ENCODE results near the gene MAN2B2. TPM values are rescaled to one million over a fixed set of nuclear protein-coding genes. Genes with fewer than 3 reads are reported as not detected.

Gene MAN2B2
- polyA plus RNA-seq (ENCODE audit: insufficient read length in 4 of 4) = 10 to 100 TPM; 17.3 to 19.2 (median 18.7) TPM

GRCh38 chr4:6574747-6575502 lies at the start of gene MAN2B2:
Gene MAN2B2, plus strand, starts transcription at chr4:6575189. Its CDS starts 22 bp downstream, at chr4:6575211.
- peak; percentile 59 to 66 (median 66) for DNase-seq (ENCODE audit: low read depth in 4 of 4, low spot score in 3 of 4)

GRCh38 chr4:6525474-6525873 lies 49.5 kb upstream of the MAN2B2 start:
- DNase-seq (ENCODE audit: low read depth in 4 of 4, low spot score in 3 of 4) = no peak

GRCh38 chr4:6526156-6526555 lies 48.8 kb upstream of the MAN2B2 start:
- DNase-seq (ENCODE audit: low read depth in 4 of 4, low spot score in 3 of 4) = no peak

DNA sequence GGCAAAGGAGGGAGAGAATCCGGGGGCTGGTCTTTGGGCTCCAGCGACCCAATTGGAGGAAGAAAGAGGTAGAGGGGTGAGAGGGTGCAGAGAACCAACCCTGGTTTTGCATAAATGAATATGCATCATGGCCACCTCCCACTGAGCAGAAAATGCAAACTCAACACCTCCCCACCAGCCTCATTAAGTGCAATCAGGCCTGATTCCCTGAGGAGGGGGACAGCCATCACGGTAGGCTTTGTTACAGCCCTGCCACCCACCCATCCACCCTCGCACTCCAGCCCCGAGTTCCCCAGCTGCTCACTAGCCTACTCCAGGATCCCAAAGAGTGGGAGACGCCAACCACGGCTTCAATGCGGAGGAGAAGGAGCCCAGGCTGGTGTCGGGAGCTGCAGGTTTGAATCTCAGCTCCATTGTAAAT lies 48.3 kb upstream of the MAN2B2 start:
- no peak for DNase-seq (ENCODE audit: low read depth in 4 of 4, low spot score in 3 of 4)

DNA sequence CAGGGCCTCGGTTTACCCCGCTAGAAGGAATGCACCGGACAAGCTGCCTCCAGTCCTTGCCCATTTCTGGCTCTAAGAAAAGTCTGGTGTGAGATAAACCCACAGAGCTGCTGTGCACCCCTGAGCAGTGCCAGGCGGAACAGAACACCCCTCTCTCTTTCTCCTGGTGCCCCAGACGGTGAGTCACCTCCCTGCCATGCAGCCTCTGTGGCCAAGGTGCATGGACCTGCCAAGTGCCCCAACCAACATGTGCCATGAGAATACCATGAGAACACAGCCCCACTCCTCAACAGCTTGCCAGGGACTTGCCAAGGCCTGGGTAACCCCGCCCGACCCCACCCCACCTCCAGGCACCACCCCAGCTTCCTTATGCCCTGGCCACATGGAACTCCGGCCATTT lies 47.7 kb upstream of the MAN2B2 start:
- no peak for DNase-seq (ENCODE audit: low read depth in 4 of 4, low spot score in 3 of 4)

GRCh38 chr4:6527683-6528595 lies 47.0 kb upstream of the MAN2B2 start:
- DNase-seq (ENCODE audit: low read depth in 4 of 4, low spot score in 3 of 4) = no peak

DNA sequence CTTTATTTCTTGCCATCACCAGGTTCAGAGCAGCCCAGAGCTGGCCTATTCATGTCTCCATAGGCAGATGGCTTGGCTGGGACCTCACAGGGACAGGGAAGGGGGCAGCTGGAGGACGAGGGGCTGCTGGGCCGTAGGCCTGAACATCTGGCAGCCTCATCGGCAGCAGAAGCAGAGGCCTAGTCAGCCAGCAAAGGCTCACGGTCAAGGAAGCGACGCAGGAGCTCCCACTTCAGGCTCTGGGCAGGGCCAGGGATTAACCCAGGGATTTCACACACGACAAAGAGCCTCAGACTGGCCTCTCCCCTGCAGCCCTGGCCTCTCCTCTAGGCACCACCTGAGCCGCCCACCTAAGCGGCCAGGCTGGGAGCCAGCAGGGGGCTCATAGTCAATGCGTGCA lies 46.0 kb upstream of the MAN2B2 start:
- DNase-seq (ENCODE audit: low read depth in 4 of 4, low spot score in 3 of 4) = no peak

- no peak for DNase-seq (ENCODE audit: low read depth in 4 of 4, low spot score in 3 of 4)
These were observed 44.7 kb upstream of the MAN2B2 start for GRCh38 chr4:6530301-6530700.

DNA sequence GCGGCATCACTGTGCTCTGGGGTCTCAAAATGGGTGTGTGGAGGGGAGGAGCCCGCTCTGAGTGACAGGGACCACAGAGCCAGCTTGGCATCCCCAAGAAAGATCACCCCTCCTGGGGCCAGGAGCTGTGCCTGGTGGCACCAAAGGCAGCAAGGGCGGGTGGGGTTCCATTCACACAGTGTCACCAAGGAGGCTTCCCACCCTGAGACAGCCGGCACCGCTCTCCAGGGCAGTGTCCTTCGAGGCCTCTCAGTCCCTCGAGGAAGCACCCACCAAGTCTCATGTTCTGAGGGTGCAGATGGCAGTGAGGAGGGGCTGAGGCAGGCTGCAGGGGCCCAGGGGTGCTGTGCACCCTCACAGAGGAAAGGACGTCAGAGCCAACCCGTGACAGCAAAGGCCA lies 44.0 kb upstream of the MAN2B2 start:
- DNase-seq (ENCODE audit: low read depth in 4 of 4, low spot score in 3 of 4) = no peak

DNA sequence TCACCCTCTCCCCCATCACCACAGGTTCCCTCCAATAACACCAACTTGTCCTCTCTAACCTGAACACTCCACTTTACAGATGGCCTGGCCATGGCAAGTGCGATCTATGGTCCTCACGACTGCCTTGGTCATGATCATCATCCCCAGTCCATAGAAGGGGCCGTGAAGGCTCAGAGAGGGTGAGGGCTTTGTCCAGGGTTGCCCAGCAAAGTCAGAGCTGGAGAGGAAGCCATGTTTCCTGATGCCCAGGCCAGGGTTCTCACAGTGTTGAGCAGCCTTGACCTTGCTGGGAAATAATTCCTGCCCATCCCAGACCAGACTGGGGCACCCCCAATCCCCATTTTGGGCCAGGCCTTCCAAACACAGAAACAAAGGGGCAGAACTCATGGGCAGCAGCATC lies 42.9 kb upstream of the MAN2B2 start:
- DNase-seq (ENCODE audit: low read depth in 4 of 4, low spot score in 3 of 4) = no peak

GRCh38 chr4:6532658-6533057 lies 42.3 kb upstream of the MAN2B2 start:
- DNase-seq (ENCODE audit: low read depth in 4 of 4, low spot score in 3 of 4) = no peak

DNA sequence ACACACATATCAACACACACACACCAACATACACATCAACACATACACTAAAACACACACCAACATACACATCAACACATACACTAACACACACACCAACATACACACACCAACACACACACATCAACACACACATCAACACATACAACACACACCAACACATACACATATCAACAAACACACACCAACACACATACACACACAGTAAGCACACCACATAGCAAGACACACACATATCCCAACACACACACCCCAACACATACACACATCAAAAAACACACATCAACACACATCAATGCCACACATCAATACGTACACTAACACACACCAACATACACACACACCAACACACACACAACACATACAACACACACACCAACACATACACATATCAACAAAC lies 40.9 kb upstream of the MAN2B2 start:
- no peak for DNase-seq (ENCODE audit: low read depth in 4 of 4, low spot score in 3 of 4)

DNA sequence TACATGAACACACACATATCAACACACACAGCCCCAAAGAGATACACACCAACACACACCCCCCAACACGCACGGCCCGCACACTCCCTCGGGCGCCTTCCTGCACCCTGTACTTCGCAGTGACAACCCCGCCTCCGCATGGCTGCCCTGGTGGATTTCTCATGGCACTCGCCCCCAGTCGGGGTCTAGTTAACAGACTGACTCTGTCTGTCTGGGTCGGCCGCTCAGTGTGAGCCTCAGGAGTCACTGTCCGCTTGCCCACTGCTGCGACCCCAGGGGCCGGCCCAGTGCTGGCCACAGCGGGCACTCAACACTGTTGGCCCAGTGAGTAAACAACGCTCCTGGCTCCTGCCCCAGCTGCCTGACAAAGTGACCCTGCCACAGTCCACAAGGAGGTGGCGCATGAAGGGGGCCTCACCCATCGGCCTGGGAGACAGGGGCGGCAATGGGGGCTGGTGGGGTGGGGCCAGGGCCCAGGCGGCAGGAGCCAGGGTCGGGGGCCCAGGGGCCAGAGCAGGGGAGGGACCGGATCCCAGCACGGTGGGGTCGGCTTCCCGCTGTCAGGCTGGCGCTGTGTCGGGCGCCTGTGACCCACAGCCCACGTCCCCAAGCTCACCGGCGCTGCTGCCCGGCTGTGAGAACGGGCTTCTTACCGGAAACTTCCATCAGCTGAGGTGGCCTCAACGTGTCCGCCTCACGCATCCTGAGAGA lies 40.2 kb upstream of the MAN2B2 start:
- no peak for DNase-seq (ENCODE audit: low read depth in 4 of 4, low spot score in 3 of 4)

DNA sequence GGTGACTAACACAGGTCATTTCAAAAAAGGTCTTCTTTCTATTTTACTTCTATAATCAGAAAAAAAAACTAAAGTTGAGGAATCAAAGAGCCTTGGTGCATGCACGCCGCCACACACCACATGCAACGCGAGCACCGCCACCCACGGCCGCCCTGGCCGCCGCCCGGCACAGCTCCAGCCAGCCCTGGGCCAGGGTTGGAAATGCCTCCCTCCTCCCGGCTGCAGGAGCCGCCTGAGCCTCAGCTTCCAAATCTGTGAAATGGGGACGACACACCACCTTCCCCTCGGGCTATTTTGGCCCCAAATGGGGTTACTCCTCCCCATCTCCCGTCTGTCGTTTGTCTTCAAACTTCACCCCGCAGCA lies 39.7 kb upstream of the MAN2B2 start:
- DNase-seq (ENCODE audit: low read depth in 4 of 4, low spot score in 3 of 4) = no peak

- DNase-seq (ENCODE audit: low read depth in 4 of 4, low spot score in 3 of 4) = no peak
These were observed 39.3 kb upstream of the MAN2B2 start for GRCh38 chr4:6535706-6536105.

DNA sequence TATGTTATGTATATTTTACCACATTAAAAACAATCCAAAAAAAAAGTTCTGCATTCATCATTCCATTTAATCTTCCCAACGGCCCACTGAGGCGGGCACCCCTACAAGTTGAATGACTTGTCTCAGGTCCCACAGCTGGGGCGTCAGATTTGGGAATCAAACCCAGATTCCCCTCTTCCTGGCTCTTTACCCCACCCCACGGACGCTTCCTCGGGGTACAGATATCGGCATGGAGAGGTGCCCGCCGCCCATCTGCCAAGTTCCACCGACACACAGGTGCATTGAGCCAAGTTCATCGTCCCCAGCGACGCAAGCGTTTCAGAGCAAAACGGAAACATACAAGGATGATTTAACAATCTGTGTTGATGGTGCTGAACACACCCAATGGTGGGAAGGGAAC lies 36.9 kb upstream of the MAN2B2 start:
- no peak for DNase-seq (ENCODE audit: low read depth in 4 of 4, low spot score in 3 of 4)

DNA sequence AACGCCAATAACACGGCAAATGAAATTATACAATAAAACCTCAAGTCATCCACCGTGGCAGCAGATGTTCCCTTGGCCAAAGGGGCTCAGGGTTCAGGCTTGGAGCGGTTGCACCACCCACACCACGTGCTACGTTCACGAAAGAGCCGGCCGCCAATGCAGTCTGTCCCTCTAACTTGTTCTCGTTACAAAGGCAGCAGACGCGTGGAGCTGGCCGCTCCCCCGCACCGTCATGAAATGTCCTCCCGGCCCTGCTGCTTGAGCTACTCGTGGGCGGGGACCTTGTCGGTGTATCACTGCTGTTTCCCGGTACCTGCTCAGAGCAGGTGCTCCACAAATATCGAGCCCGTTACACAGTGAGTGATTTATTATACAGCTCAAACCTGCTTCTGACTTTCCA lies 36.4 kb upstream of the MAN2B2 start:
- no peak for DNase-seq (ENCODE audit: low read depth in 4 of 4, low spot score in 3 of 4)

- DNase-seq (ENCODE audit: low read depth in 4 of 4, low spot score in 3 of 4) = no peak
These were observed 35.8 kb upstream of the MAN2B2 start for GRCh38 chr4:6539009-6539764.

GRCh38 chr4:6540879-6541278 lies 34.1 kb upstream of the MAN2B2 start:
- DNase-seq (ENCODE audit: low read depth in 4 of 4, low spot score in 3 of 4) = no peak

DNA sequence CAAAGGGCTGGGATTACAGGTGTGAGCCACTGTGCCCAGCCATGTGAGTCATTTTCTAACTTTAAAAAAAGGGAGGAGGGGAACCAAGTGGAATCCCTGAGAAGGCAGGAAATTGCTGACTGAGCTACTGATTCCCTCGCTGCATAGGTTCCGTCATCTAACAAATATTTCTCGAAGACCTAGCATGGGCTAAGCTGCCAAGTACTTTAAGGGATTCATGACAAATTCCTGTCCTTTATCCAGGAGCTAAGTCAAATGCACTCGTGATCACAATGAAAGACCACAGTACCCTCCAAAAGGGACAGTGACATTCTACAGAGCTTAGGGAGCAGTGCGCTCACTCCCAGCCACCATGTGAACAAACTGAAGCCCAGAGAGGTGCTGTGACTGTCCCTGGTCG lies 33.2 kb upstream of the MAN2B2 start:
- no peak for DNase-seq (ENCODE audit: low read depth in 4 of 4, low spot score in 3 of 4)

- DNase-seq (ENCODE audit: low read depth in 4 of 4, low spot score in 3 of 4) = no peak
These were observed 32.0 kb upstream of the MAN2B2 start for GRCh38 chr4:6542951-6543350.
